ENCODE results near the gene MT1M.

DNA sequence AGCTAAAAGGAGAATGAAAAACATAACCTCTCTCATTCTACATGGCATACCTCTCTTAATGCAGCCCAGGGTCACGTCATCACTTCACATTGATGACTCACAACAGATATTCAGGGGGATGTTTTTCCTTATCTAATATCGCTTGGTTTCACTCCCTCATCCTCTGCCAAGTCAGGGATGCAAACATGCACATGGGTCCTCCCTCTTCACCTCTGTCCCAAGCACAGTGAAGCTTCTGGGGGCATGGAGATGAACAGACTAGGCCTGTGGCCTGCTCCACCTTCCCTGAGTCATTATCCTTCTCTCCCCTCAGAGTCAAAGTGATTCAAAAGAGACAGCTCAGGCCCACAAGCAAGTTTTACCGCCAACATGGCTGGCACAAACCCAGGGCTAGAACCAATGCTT is 26.4 kb upstream of the MT1M start:
- TF ChIP-seq POLR2AphosphoS5 (IDR thresholded peaks at IDR 0.05; ENCODE audit: borderline replicate concordance, low read depth, low read length) (no peak), EZH2 (IDR thresholded peaks at IDR 0.05) (no peak)
